Left renal cortex interstitium (tissue), 4 donors: ENCODE results near the gene DPEP1. TPM values are rescaled to one million over a fixed set of nuclear protein-coding genes. Genes with fewer than 3 reads are reported as not detected.
"Not testable (repeated sequence)": the region's sequence is repeated elsewhere in the genome, so short reads cannot be mapped to it uniquely, and the experiment has no call there.

Experiments
- DNase-seq, 4 donors: peaks; one replicate each; pipeline ENCODE4 v3.0.0-alpha.2; 2013; ENCODE audit warnings: low read depth in 4 of 4, low spot score in 2 of 4, missing footprints in 1 of 4
- polyA plus RNA-seq, 4 donors: library from polyadenylated mRNA; unstranded; fragments of 120-200 nt; gene quantifications; one replicate each; pipeline ENCODE4 v1.2.1, GENCODE V29; 2013; ENCODE audit not compliant: insufficient read length in 4 of 4

Gene DPEP1
- polyA plus RNA-seq, 4 donors: 24.5 to 51.1 (median 41.6) TPM

- no peak for DNase-seq
These were observed 37.0 kb upstream of the DPEP1 start for GRCh38 chr16:89576153-89577054.

- no peak for DNase-seq
These were observed 36.2 kb upstream of the DPEP1 start for GRCh38 chr16:89577055-89577759.

GRCh38 chr16:89579351-89579750 lies 34.1 kb upstream of the DPEP1 start:
- DNase-seq: no peak

- no peak for DNase-seq
These were observed 32.3 kb upstream of the DPEP1 start for GRCh38 chr16:89581045-89581695.

GRCh38 chr16:89581861-89582563 lies 31.4 kb upstream of the DPEP1 start:
- no peak for DNase-seq

GRCh38 chr16:89582614-89583196 lies 30.7 kb upstream of the DPEP1 start:
- no peak for DNase-seq

GRCh38 chr16:89583197-89583894 lies 30.1 kb upstream of the DPEP1 start:
- no peak for DNase-seq

GRCh38 chr16:89583895-89584644 lies 29.4 kb upstream of the DPEP1 start:
- no peak for DNase-seq

- no peak for DNase-seq
These were observed 28.5 kb upstream of the DPEP1 start for GRCh38 chr16:89584768-89585549.

GRCh38 chr16:89586218-89586617 lies 27.2 kb upstream of the DPEP1 start:
- no peak for DNase-seq

- no peak for DNase-seq
These were observed 26.6 kb upstream of the DPEP1 start for GRCh38 chr16:89586853-89587252.

- DNase-seq: not testable (repeated sequence)
These were observed 25.8 kb upstream of the DPEP1 start for GRCh38 chr16:89587676-89588075.

- no peak for DNase-seq
These were observed 24.9 kb upstream of the DPEP1 start for GRCh38 chr16:89588413-89589109.

GRCh38 chr16:89589241-89589926 lies 24.1 kb upstream of the DPEP1 start:
- DNase-seq: no peak

- no peak for DNase-seq
These were observed 19.6 kb upstream of the DPEP1 start for GRCh38 chr16:89593841-89594240.

GRCh38 chr16:89595330-89596060 lies 17.9 kb upstream of the DPEP1 start:
- DNase-seq: no peak
